ENCODE results near the gene GTPBP2. TPM values are rescaled to one million over a fixed set of nuclear protein-coding genes. Genes with fewer than 3 reads are reported as not detected.

Gene GTPBP2
- 13.4 to 21.4 TPM (median 20.1 TPM) in 5 replicates for total RNA-seq (2022; extraction: Qiagen RNA extraction; ENCODE audit: low read depth)

GRCh38 chr6:43629104-43629504, at the start of gene GTPBP2:
Gene GTPBP2 (minus strand): TSS chr6:43629264. CDS start chr6:43629162, 102 bp downstream.

GRCh38 chr6:43644940-43645612, 16.0 kb upstream of the GTPBP2 start, which contains the start of gene RSPH9:
Gene RSPH9 (plus strand): TSS chr6:43645036. CDS start chr6:43645099, 63 bp downstream.

GRCh38 chr6:43635387-43636307, 6.6 kb upstream of the GTPBP2 start, which contains the start of gene MAD2L1BP:
Gene MAD2L1BP (plus strand): TSS chr6:43635840. CDS start chr6:43635876, 36 bp downstream.

GRCh38 chr6:43575772-43576551, 53.1 kb downstream of the GTPBP2 start, which contains the start of the genes POLH and XPO5:
Gene POLH (plus strand): TSS chr6:43576185. CDS start chr6:43582320, 6,135 bp downstream.
Gene XPO5 (minus strand): TSS chr6:43576038. CDS start chr6:43575864, 174 bp downstream.

Other genes starting within 250 kb of the GTPBP2 start
- gene ABCC10, start 201.7 kb downstream of the GTPBP2 start, total RNA-seq (2022; extraction: Qiagen RNA extraction; ENCODE audit: low read depth), result 6.2 to 11.6 TPM (median 10.6 TPM) in 5 replicates
- 5.1 to 7.8 TPM (median 6.8 TPM) in 5 replicates for gene DLK2, start 173.7 kb downstream of the GTPBP2 start, total RNA-seq (2022; extraction: Qiagen RNA extraction; ENCODE audit: low read depth)
- gene TJAP1, start 151.7 kb downstream of the GTPBP2 start, total RNA-seq (2022; extraction: Qiagen RNA extraction; ENCODE audit: low read depth), result 14.8 to 20.2 TPM (median 18.9 TPM) in 5 replicates
- gene LRRC73, start 118.9 kb downstream of the GTPBP2 start, total RNA-seq (2022; extraction: Qiagen RNA extraction; ENCODE audit: low read depth), result 0.88 to 1.2 TPM (median 1.2 TPM) in 5 replicates
- gene YIPF3, start 112.3 kb downstream of the GTPBP2 start, total RNA-seq (2022; extraction: Qiagen RNA extraction; ENCODE audit: low read depth), result 63.8 to 71.0 TPM (median 66.7 TPM) in 5 replicates
- 46.7 to 56.2 TPM (median 47.8 TPM) in 5 replicates for gene POLR1C, start 112.2 kb downstream of the GTPBP2 start, total RNA-seq (2022; extraction: Qiagen RNA extraction; ENCODE audit: low read depth)
- 24.7 to 28.9 TPM (median 28.4 TPM) in 5 replicates for gene XPO5, start 53.2 kb downstream of the GTPBP2 start, total RNA-seq (2022; extraction: Qiagen RNA extraction; ENCODE audit: low read depth)
- gene POLH, start 53.1 kb downstream of the GTPBP2 start, total RNA-seq (2022; extraction: Qiagen RNA extraction; ENCODE audit: low read depth), result 8.2 to 11.6 TPM (median 8.6 TPM) in 5 replicates
- gene MAD2L1BP, start 6.6 kb upstream of the GTPBP2 start, total RNA-seq (2022; extraction: Qiagen RNA extraction; ENCODE audit: low read depth), result 33.7 to 39.2 TPM (median 36.1 TPM) in 5 replicates
- 0.08 to 0.29 TPM (median 0.24 TPM) in 5 replicates for gene RSPH9, start 15.8 kb upstream of the GTPBP2 start, total RNA-seq (2022; extraction: Qiagen RNA extraction; ENCODE audit: low read depth)
- gene MRPS18A, start 58.5 kb upstream of the GTPBP2 start, total RNA-seq (2022; extraction: Qiagen RNA extraction; ENCODE audit: low read depth), result 46.0 to 53.8 TPM (median 49.9 TPM) in 5 replicates
- gene VEGFA, start 140.9 kb upstream of the GTPBP2 start, total RNA-seq (2022; extraction: Qiagen RNA extraction; ENCODE audit: low read depth), result 35.4 to 38.8 TPM (median 38.4 TPM) in 5 replicates

Data from A549 treated with GW870086 at 1 μM for 4 hours (cell line).